ENCODE measurements around the gene SHC3.
A peak's percentile ranks its signal among the peaks of the same experiment; 100 is the strongest.

The SHC3 gene

GRCh38 chr9:89138463-89139390 lies 39.9 kb downstream of the SHC3 start:
- peak; percentile 71 for DNase-seq (ENCODE audit: low read depth)
- TF ChIP-seq CTCF (conservative IDR thresholded peaks at IDR 0.05; ENCODE audit: control insufficient read depth, insufficient read depth, low read depth, low read length): no peak

DNA sequence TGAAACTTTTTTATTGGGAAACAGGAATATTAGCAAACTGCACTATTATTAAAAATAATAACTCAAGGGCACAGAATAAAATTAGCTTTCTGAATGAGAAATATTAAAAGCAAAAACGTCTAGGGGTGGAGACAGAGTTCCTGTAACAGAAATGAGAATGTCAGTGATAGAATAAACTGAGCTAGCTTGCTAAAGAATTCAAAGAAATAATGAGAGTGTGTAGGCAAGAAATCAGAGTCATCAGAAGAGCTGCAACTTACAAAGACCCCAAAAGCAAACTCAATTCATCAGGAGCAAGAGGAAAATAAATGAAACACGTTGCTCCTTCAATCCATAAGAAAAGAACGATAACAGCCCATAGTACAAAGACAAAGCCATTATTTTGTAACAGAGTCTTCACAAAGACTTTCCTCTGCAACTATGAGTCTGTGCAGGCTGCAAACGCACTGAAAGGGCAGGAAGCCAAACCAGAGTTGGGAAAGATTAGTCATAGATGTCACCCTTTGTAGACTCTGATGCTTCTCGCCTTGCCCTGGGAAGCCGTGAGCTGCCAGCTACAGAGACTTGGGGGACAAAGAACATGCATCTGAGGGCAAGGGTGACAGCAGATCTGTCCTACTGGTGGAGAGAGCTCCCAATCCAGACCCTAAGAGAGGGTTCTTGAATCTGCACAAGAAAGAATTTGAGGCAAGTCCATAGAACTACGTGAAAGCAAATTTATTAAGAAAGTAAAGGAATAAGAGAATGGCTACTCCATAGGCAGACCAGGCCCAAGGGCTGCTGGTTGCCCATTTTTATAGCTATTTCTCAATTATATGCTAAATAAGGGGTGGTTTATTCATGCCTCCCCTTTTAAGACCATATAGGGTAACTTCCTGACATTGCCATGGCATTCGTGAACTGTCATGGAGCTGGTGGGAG lies 40.8 kb downstream of the SHC3 start:
- peak overlapping the region; percentile 2 for H3K4me3 ChIP-seq (ENCODE audit: control insufficient read depth, low read depth, low read length)
- no peak for TF ChIP-seq CTCF (conservative IDR thresholded peaks at IDR 0.05; ENCODE audit: control insufficient read depth, insufficient read depth, low read depth, low read length)
- peak; percentile 97 for DNase-seq (ENCODE audit: low read depth)

More at GRCh38 chr9:89138463-89139390, 39.9 kb downstream of the SHC3 start:
- H3K4me3 ChIP-seq (ENCODE audit: control insufficient read depth, low read depth, low read length): no peak overlapping the region

- H3K4me3 ChIP-seq (ENCODE audit: control insufficient read depth, low read depth, low read length): no peak overlapping the region
- DNase-seq (ENCODE audit: low read depth): no peak
- TF ChIP-seq CTCF (conservative IDR thresholded peaks at IDR 0.05; ENCODE audit: control insufficient read depth, insufficient read depth, low read depth, low read length): no peak
Measured at GRCh38 chr9:89135591-89136166, 42.9 kb downstream of the SHC3 start.

DNA sequence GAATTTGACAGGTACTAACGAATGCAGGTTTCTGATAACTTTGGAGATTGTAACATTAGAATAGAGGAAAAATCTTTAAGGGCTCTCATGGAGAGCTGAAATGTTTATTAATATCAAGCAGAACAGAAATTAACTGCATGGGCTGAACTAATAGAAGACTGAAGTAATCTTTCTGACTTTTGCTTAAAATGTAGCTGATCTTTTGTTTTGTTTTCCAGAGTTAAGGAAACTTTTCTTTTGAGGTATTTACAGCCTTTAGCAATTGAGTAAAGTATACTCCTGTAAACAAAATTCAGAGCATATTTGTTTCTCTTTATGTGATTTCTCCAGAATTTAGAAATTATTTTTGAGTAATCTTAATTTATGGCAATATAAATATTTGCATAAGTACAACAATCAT lies 43.9 kb downstream of the SHC3 start:
- TF ChIP-seq CTCF (conservative IDR thresholded peaks at IDR 0.05; ENCODE audit: control insufficient read depth, insufficient read depth, low read depth, low read length): no peak
- no peak for DNase-seq (ENCODE audit: low read depth)
- no peak overlapping the region for H3K4me3 ChIP-seq (ENCODE audit: control insufficient read depth, low read depth, low read length)

DNA sequence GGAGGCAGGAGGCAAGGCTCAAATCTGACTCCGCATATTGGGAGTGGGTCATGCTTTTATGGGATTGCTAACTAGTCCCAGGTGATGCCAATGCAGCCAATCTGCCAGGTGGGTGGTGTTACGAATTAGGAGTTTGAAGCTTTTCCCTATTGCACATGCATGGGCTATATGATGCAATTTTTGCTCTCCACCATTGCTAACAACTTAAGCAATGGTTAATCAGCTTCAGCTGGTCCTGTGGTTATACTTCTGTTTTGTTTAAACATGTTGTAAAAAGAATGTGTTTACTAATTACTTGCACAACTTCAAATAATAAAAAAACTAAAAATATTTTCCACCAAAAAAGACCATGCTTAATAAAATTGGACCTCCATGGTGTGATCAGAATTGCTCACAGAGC lies 55.7 kb downstream of the SHC3 start:
- H3K4me3 ChIP-seq (ENCODE audit: control insufficient read depth, low read depth, low read length): no peak overlapping the region
- peak; percentile 90 for DNase-seq (ENCODE audit: low read depth)
- no peak for TF ChIP-seq CTCF (conservative IDR thresholded peaks at IDR 0.05; ENCODE audit: control insufficient read depth, insufficient read depth, low read depth, low read length)

- no peak for TF ChIP-seq CTCF (conservative IDR thresholded peaks at IDR 0.05; ENCODE audit: control insufficient read depth, insufficient read depth, low read depth, low read length)
- H3K4me3 ChIP-seq (ENCODE audit: control insufficient read depth, low read depth, low read length): no peak overlapping the region
- no peak for DNase-seq (ENCODE audit: low read depth)
Measured at GRCh38 chr9:89120704-89121103, 57.9 kb downstream of the SHC3 start.

All from fibroblast of mammary gland (primary cell).